HCT116 (cell line): ENCODE measurements around the gene PYROXD2.
A peak's percentile ranks its signal among the peaks of the same experiment; 100 is the strongest.

ENCODE experiments used
- CEBPB ChIP-seq: IDR thresholded peaks from 2 replicates; pipeline ENCODE4 v1.6.1; 2012; ENCODE audit warnings: low read depth
- CTCF ChIP-seq, 3 experiments: fragments of 200-600 bp in 1 of 3; sonication (generic) in 1 of 3; IDR thresholded peaks in 2 of 3; conservative IDR thresholded peaks in 1 of 3; 2 replicates each; pipeline ENCODE4 v1.5.1; 2012 to 2017; ENCODE audit warnings: low read depth in 2 of 3, low read length in 2 of 3, antibody characterized with exemption in 1 of 3, borderline replicate concordance in 1 of 3, control low read depth in 1 of 3, mild to moderate bottlenecking in 1 of 3, mixed read lengths in 1 of 3, mixed run types in 1 of 3, moderate library complexity in 1 of 3; ENCODE audit not compliant: insufficient read depth in 1 of 3
- EGR1 ChIP-seq: IDR thresholded peaks from 2 replicates; pipeline ENCODE4 v1.6.1; 2012; ENCODE audit warnings: low read depth
- EZH2 ChIP-seq: fragments of 200-600 bp; sonication (generic); IDR thresholded peaks from 2 replicates; pipeline ENCODE4 v1.6.1; 2017; ENCODE audit warnings: antibody characterized with exemption, mixed run types
- EZH2phosphoT487 ChIP-seq: fragments of 200-600 bp; IDR thresholded peaks from 2 replicates; pipeline ENCODE4 v1.6.1; 2018; ENCODE audit warnings: antibody characterized with exemption, borderline replicate concordance
- JUND ChIP-seq: IDR thresholded peaks from 2 replicates; pipeline ENCODE4 v1.6.1; 2012
- POLR2A ChIP-seq: IDR thresholded peaks from 2 replicates; pipeline ENCODE4 v1.7.0; 2011; ENCODE audit warnings: borderline replicate concordance; ENCODE audit not compliant: insufficient read depth, insufficient read length; ENCODE audit errors: extremely low read depth
- POLR2AphosphoS5 ChIP-seq: IDR thresholded peaks from 2 replicates; pipeline ENCODE4 v1.6.1; 2011; ENCODE audit warnings: mild to moderate bottlenecking, low read depth, low read length, moderate library complexity
- RAD21 ChIP-seq: IDR thresholded peaks from 2 replicates; pipeline ENCODE4 v1.6.1; 2012; ENCODE audit warnings: low read depth, mild to moderate bottlenecking
- REST ChIP-seq: IDR thresholded peaks from 2 replicates; pipeline ENCODE4 v1.6.1; 2012; ENCODE audit warnings: low read depth
- YY1 ChIP-seq: IDR thresholded peaks from 2 replicates; pipeline ENCODE4 v1.6.1; 2011; ENCODE audit warnings: low read length, low read depth, moderate library complexity, mild to moderate bottlenecking; ENCODE audit not compliant: insufficient replicate concordance; ENCODE audit errors: extremely low read depth
- ZNF274 ChIP-seq: fragments of 200-500 bp; sonication (Bioruptor generic); IDR thresholded peaks from 2 replicates; pipeline ENCODE4 v1.6.1; 2014; ENCODE audit warnings: mild to moderate bottlenecking, low read depth, low read length, inconsistent platforms

- peak in 1 of 3 experiments; percentile 16; a peak in 1 of 6 replicates for TF ChIP-seq CTCF (IDR thresholded peaks at IDR 0.05 in 2 of 3, conservative IDR thresholded peaks at IDR 0.05 in 1 of 3; ENCODE audit: borderline replicate concordance in 1 of 3, insufficient read depth in 1 of 3, low read depth in 2 of 3, low read length in 2 of 3)
- TF ChIP-seq EGR1 = no peak
- peak; percentile 89 for TF ChIP-seq YY1
- peak; percentile 81 for TF ChIP-seq POLR2A
- TF ChIP-seq EZH2phosphoT487 = no peak
- no peak for TF ChIP-seq ZNF274
- TF ChIP-seq REST = no peak
- no peak for TF ChIP-seq CEBPB
- no peak for TF ChIP-seq EZH2
- no peak for TF ChIP-seq JUND
- TF ChIP-seq POLR2AphosphoS5 = peak; percentile 100
- TF ChIP-seq RAD21 = no peak
Observed at GRCh38 chr10:98414932-98415730, at the start of gene PYROXD2.
